BJ (cell line): ENCODE data around the gene MYH9. TPM values are rescaled to one million over a fixed set of nuclear protein-coding genes. Genes with fewer than 3 reads are reported as not detected.
A peak's percentile ranks its signal among the peaks of the same experiment; 100 is the strongest.

Experiments used
- CTCF ChIA-PET: fragments of 350-600 bp; formaldehyde crosslinking; extraction: SDS; loops from one replicate; lab custom pipeline; 2021; ENCODE audit warnings: antibody characterized with exemption, inconsistent platforms; lab: Yijun Ruan, JAX
- POLR2A ChIA-PET: fragments of 300-600 bp; sonication (Branson Sonifier 250); formaldehyde crosslinking; extraction: SDS; loops from one replicate; lab custom pipeline; 2021; ENCODE audit warnings: antibody characterized with exemption; lab: Charles Lee
- DNase-seq: peaks from one replicate; pipeline ENCODE4 v3.0.0-alpha.2; 2011; ENCODE audit warnings: low read depth
- H3K27me3 ChIP-seq: 2 replicates; pipeline ENCODE4 v1.6.0; 2011; ENCODE audit warnings: low read length; ENCODE audit not compliant: control insufficient read depth, insufficient read depth
- H3K36me3 ChIP-seq: 2 replicates; pipeline ENCODE4 v1.5.1; 2011; ENCODE audit warnings: low read length; ENCODE audit not compliant: control insufficient read depth, insufficient read depth
- H3K4me3 ChIP-seq: 2 replicates; pipeline ENCODE4 v1.5.1; 2011; ENCODE audit warnings: low read depth, mild to moderate bottlenecking, control low read depth, low read length
- CTCF ChIP-seq: IDR thresholded peaks from 2 replicates; pipeline ENCODE4 v1.5.1; 2011; ENCODE audit warnings: low read depth, mild to moderate bottlenecking, control low read depth, inconsistent platforms, low read length, moderate library complexity; ENCODE audit not compliant: insufficient read depth
- polyA plus RNA-seq: library from polyadenylated mRNA; depleted of rRNA; stranded (reverse); fragments of >200 nt; gene quantifications from 2 replicates; pipeline ENCODE4 v1.2.3, GENCODE V29; 2011

The MYH9 gene
- polyA plus RNA-seq, 1 experiment: 340 TPM

DNA sequence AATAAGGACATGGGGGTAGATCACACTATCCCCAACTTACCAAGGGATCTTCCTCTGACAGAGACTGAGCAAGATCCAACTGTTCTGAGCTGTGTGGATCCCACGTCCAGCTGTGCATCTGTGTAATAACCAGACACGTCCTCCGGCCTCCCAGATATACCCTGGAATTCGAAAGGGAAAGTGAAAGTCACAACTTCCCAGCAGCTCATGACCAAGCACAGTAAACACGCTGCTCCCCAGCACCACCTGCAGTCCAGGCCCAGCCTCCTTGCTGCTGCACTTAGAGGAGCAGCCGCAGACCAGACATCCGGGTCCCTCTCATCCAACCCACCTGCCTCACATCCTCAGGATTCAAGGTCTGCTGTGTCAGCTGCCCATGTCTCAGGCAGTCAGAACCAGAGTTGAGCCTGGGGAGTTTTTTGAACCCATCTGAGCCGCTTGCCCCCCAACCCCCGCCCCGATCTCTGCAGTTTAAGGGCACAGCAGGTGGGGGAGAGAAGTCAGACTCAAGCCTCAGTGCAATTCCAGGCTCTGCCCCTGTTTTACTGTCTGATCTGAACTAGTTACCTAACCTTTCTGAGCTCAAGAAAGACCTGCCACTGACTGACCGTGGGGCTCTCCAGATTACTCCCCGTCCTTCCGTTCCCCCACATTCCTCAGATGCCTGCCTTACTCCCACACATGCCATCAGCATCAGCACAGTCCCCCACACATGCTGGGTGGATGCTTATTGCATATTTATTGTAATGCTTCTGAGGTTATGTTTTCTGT, 148.2 kb downstream of the MYH9 start, which contains the start of gene APOL2:
Gene APOL2, minus strand, starts transcription at position 127 of the 771 bp plus-strand sequence. CDS start 6,365 bp downstream, outside the sequence.
- H3K27me3 ChIP-seq: no peaks in the 10 kb centered on the region
- ChIA-PET CTCF (interaction anchor here (0.7 to 4.0 kb wide), 15 partner anchors 11 to 305 kb away, joined by 3 to 31 read pairs (median 4); partner anchors contain the start of gene APOL4), POLR2A (interaction anchor here (1.4 kb wide), 1 partner anchor 229 kb away, joined by 3 read pairs; no protein-coding TSS in a partner anchor)
- H3K4me3 ChIP-seq: peak within 1 kb of the TSS; percentile 61
- peak; percentile 66 for DNase-seq
- TF ChIP-seq CTCF: peak; percentile 86
- no peaks in the 10 kb centered on the region for H3K36me3 ChIP-seq

DNA sequence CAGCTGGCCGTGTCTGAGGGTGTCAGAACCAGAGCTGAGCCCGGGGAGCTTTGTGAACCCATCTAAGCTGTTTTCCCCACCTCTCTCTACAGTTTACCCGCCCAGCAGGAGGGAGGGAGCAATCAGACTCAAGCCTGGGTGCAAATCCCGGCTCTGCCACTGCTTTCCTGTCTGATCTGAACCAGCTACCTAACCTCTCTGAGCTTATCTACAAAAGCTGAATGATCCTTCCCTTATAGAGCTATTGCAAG, 148.7 kb downstream of the MYH9 start:
- ChIA-PET POLR2A (interaction anchor here (1.4 kb wide), 1 partner anchor 229 kb away, joined by 3 read pairs; no protein-coding TSS in a partner anchor), CTCF (interaction anchor here (0.7 to 4.0 kb wide), 15 partner anchors 11 to 305 kb away, joined by 3 to 31 read pairs (median 4); partner anchors contain the start of gene APOL4)
- Histone ChIP-seq H3K27me3 (no peaks in the 10 kb centered on the region), H3K4me3 (peak overlapping the region; percentile 61), H3K36me3 (no peaks in the 10 kb centered on the region)
- no peak for DNase-seq
- TF ChIP-seq CTCF: no peak

DNA sequence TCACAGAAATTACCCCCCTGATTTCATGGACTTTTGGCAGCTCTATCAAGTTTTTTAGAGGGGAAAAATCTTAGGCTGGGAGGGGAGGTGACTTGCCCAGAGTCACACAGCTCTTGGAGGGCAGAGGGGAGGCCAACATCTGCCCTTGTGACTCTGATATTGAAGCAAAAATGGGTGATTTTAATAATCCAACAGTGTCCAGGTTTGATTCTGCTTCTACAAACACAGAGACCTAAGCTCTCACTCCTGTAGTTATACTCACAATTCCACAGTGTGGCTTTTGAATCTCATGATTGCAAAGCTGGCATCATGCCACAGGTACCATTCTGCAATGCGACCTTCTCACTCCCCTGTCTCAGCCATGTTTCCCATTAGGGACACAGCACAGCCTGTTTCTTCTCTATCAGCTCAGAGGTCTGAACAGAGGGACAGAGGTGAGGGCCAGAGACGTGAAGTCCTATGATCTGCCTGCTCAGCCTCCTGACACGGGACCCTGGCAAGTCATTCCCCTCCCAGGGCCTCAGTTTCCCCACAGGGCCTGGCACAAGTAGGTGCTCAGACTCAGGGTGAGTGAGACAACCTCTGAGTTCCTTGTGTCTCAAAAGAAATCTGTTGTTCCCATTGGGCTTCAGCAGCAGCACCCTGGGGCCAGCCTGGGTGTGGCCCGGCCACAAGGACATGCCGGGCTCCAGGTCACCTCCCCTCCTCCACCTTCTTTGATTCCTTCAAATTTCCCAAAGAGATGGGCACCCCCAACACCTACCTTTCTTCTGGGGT, 149.2 kb downstream of the MYH9 start:
- peak overlapping the region; percentile 61 for H3K4me3 ChIP-seq
- ChIA-PET POLR2A (interaction anchor here (1.4 kb wide), 1 partner anchor 230 kb away, joined by 3 read pairs; no protein-coding TSS in a partner anchor), CTCF (interaction anchor here (0.7 to 4.0 kb wide), 16 partner anchors 22 to 306 kb away, joined by 3 to 31 read pairs (median 4); no protein-coding TSS in a partner anchor)
- no peak for DNase-seq
- H3K36me3 ChIP-seq: no peaks in the 10 kb centered on the region; the same call in 1 of the 2 replicates
- H3K27me3 ChIP-seq: no peaks in the 10 kb centered on the region
- no peak for TF ChIP-seq CTCF

DNA sequence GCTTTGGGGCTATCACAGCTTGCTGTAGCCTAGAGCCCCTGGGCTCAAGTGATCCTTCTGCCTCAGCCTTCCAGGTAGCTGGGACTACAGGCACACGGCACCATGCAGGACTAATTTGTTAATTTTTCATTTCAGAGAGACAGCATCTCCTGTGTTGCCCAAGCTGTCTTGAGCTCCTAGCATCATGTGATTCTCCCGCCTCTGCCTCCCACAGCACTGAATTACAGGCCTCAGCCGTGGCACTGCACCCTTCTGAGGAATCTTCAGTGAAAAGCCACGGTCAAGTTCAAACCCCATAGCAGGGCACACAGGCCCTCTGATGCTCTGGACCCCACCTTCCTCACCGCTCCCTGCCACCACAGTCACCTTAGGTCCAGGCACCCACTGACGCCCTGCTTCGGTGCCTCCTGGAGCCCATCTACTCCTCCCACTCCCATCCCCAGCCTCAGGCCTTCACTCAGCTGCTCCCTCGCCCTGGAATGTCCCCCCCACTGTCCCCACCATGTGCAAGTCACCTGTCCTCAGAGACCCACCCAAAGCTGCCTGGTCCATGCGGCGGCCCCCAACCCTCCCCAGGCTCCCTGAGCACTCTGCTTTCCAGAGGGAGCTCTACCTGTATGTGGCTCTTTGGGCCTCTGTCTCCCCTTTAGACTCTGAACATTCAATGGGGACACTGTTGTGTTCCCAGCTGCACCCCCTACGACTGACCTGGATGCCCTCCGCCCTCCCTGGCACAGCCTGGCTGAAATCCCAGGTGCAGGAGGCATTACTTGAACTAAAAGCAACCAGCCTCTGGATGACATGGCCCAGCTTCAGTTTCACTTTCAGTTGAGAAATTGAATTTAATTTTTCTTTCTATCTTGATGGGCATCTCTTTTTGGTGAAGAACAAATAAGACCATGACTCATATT, 150.1 kb downstream of the MYH9 start:
- H3K4me3 ChIP-seq: peak overlapping the region; percentile 61
- peaks cover 7% of the 10 kb centered on the region for H3K36me3 ChIP-seq
- no peaks in the 10 kb centered on the region for H3K27me3 ChIP-seq
- CTCF ChIA-PET: interaction anchor here (0.7 to 4.0 kb wide), 6 partner anchors 19 to 249 kb away, joined by 3 to 31 read pairs (median 3); no protein-coding TSS in a partner anchor
- no peak for TF ChIP-seq CTCF
- POLR2A ChIA-PET: no interaction called here
- DNase-seq: no peak
